Right cardiac atrium (tissue), 5 donors: ENCODE data around the gene ST6GAL1. TPM values are rescaled to one million over a fixed set of nuclear protein-coding genes. Genes with fewer than 3 reads are reported as not detected.
"Not testable (repeated sequence)": the region's sequence is repeated elsewhere in the genome, so short reads cannot be mapped to it uniquely, and the experiment has no call there.

Experiments used
- ATAC-seq, 2 donors: fragments of 200-7000 bp; cut with Tn5 transposase; one replicate each; pipeline versions ENCODE4 v1.8.0 to v1.9.1; 2020; ENCODE audit warnings: moderate library complexity in 2 of 2, mild to moderate bottlenecking in 1 of 2
- DNase-seq, 3 donors: peaks; one replicate each; pipeline ENCODE4 v3.0.0-alpha.2; 2020
- H3K27ac ChIP-seq: one replicate; pipeline ENCODE4 v1.5.1; 2013; ENCODE audit warnings: mild to moderate bottlenecking, low read length, control low read depth, moderate library complexity
- H3K27me3 ChIP-seq: one replicate; pipeline ENCODE4 v1.6.1; 2013; ENCODE audit not compliant: control insufficient read depth, insufficient read depth
- H3K4me1 ChIP-seq: one replicate; pipeline ENCODE4 v1.6.1; 2013; ENCODE audit warnings: low read length; ENCODE audit not compliant: control insufficient read depth, insufficient read depth
- H3K4me3 ChIP-seq: one replicate; pipeline ENCODE4 v1.5.1; 2013; ENCODE audit warnings: low read length, control low read depth
- H3K9me3 ChIP-seq: one replicate; pipeline ENCODE4 v1.6.1; 2013; ENCODE audit warnings: low read length; ENCODE audit not compliant: control insufficient read depth
- WGBS: extraction: QIAGEN DNeasy Blood & Tissue Kit; methylation state at CpG from one replicate; pipeline ENCODE4 v1.1.7; 2013; 5-methylcytosine and 5-hydroxymethylcytosine counted together
- intact Hi-C, 4 donors: fragments of 100-400 bp; cut with DNase I; formaldehyde crosslinking; loops; one replicate each; pipeline versions ENCODE4 v1.11.0 to v1.14.0; 2022 to 2023
- polyA plus RNA-seq: library from polyadenylated mRNA; stranded (reverse); fragments of 200-250 nt; gene quantifications from one replicate; pipeline ENCODE4 v1.2.3, GENCODE V29; 2013
- total RNA-seq, 4 donors: library from RNA; stranded (reverse); fragmentation: NEBNext Ultra II Directional; extraction: Animal tissue kit (Norgen Biotek cat#: 25700); gene quantifications; one replicate each; pipeline ENCODE4 v1.2.1, GENCODE V29; 2021
- donor health status: healthy with polysubstance abuse.
- donor health status: DM: no; HTN: yes; CAD: no.
- donor health status: DM: no; HTN: no; CAD: no.
- donor health status: DM: no; HTN: yes; CAD: no; lungs with severe emphysema.
- donor health status: DM: yes; HTN: yes; CAD: no.

ST6GAL1 gene
- total and polyA plus RNA-seq, 5 donors, result 25.2 to 69.2 (median 64.7) TPM

GRCh38 chr3:187054433-187054832, 124.1 kb downstream of the ST6GAL1 start:
- H3K27ac ChIP-seq, H3K27me3 ChIP-seq, ATAC-seq, DNase-seq, H3K9me3 ChIP-seq, intact Hi-C loops, H3K4me3 ChIP-seq, H3K4me1 ChIP-seq: not testable (repeated sequence)
- WGBS, result 96% methylated on average over 2 of the region's 2 CpGs

GRCh38 chr3:187057803-187058202, 127.5 kb downstream of the ST6GAL1 start:
- H3K27ac ChIP-seq, H3K4me1 ChIP-seq, intact Hi-C loops, H3K4me3 ChIP-seq, H3K9me3 ChIP-seq, H3K27me3 ChIP-seq, ATAC-seq: not testable (repeated sequence)
- WGBS, result 97% methylated on average over 10 of the region's 10 CpGs
- peak in 1 of 3 donors; percentile 45 for DNase-seq

GRCh38 chr3:187061748-187062147, 131.4 kb downstream of the ST6GAL1 start:
- 86% methylated on average over 3 of the region's 3 CpGs for WGBS
- Histone ChIP-seq H3K4me3 (no peak overlapping the region), H3K27me3 (no peaks in the 10 kb centered on the region), H3K4me1 (no peaks in the 10 kb centered on the region), H3K27ac (no peak overlapping the region), H3K9me3 (no peaks in the 10 kb centered on the region)
- DNase-seq (no peak), ATAC-seq (no peak)
- intact Hi-C loops, result no loop called here

- Histone ChIP-seq H3K4me1 (no peaks in the 10 kb centered on the region), H3K9me3 (no peaks in the 10 kb centered on the region), H3K27ac (no peak overlapping the region), H3K27me3 (no peaks in the 10 kb centered on the region), H3K4me3 (no peak overlapping the region)
- DNase-seq (no peak), ATAC-seq (no peak)
- intact Hi-C loops, result no loop called here
Observed at GRCh38 chr3:187062526-187063177, 132.3 kb downstream of the ST6GAL1 start.

GRCh38 chr3:187063286-187064121, 133.2 kb downstream of the ST6GAL1 start:
- Histone ChIP-seq H3K27me3 (no peaks in the 10 kb centered on the region), H3K4me3 (no peak overlapping the region), H3K4me1 (no peaks in the 10 kb centered on the region), H3K9me3 (no peaks in the 10 kb centered on the region), H3K27ac (no peak overlapping the region)
- 85% methylated on average over 6 of the region's 6 CpGs for WGBS
- no peak for DNase-seq
- intact Hi-C loops, result no loop called here
- no peak for ATAC-seq

- Histone ChIP-seq H3K27me3 (no peaks in the 10 kb centered on the region), H3K9me3 (no peaks in the 10 kb centered on the region), H3K27ac (no peak overlapping the region), H3K4me1 (no peaks in the 10 kb centered on the region), H3K4me3 (no peak overlapping the region)
- ATAC-seq (no peak), DNase-seq (no peak)
- intact Hi-C loops, result loop anchor here in 1 of 4 donors (5.0 kb wide), 1 partner anchor 47 kb away; no protein-coding TSS in a partner anchor
- WGBS, result 85% methylated on average over 12 of the region's 12 CpGs
Observed at GRCh38 chr3:187064210-187065115, 134.1 kb downstream of the ST6GAL1 start.

GRCh38 chr3:187066228-187066995, 136.1 kb downstream of the ST6GAL1 start:
- no peak for DNase-seq
- Histone ChIP-seq H3K4me3 (no peak overlapping the region), H3K27me3 (no peaks in the 10 kb centered on the region), H3K27ac (no peak overlapping the region), H3K9me3 (no peaks in the 10 kb centered on the region), H3K4me1 (no peaks in the 10 kb centered on the region)
- 82% methylated on average over 7 of the region's 7 CpGs for WGBS
- ATAC-seq, result peak; percentile 36 to 42
- intact Hi-C loops, result loop anchor here in 1 of 4 donors (5.0 kb wide), 1 partner anchor 49 kb away; no protein-coding TSS in a partner anchor

- WGBS, result 84% methylated on average over 5 of the region's 5 CpGs
- H3K9me3 ChIP-seq, result no peaks in the 10 kb centered on the region
- H3K4me1 ChIP-seq, result no peaks in the 10 kb centered on the region
- no peak overlapping the region for H3K27ac ChIP-seq
- no peak for ATAC-seq
- no peak overlapping the region for H3K4me3 ChIP-seq
- no peaks in the 10 kb centered on the region for H3K27me3 ChIP-seq
- DNase-seq, result no peak
- intact Hi-C loops, result loop anchor here in 1 of 4 donors (5.0 kb wide), 1 partner anchor 51 kb away; no protein-coding TSS in a partner anchor
Observed at GRCh38 chr3:187068787-187069186, 138.5 kb downstream of the ST6GAL1 start.

GRCh38 chr3:187069857-187070516, 139.7 kb downstream of the ST6GAL1 start:
- H3K4me3 ChIP-seq, result no peak overlapping the region
- no peaks in the 10 kb centered on the region for H3K27me3 ChIP-seq
- intact Hi-C loops, result loop anchor here in 1 of 4 donors (5.0 kb wide), 1 partner anchor 53 kb away; no protein-coding TSS in a partner anchor
- H3K9me3 ChIP-seq, result no peaks in the 10 kb centered on the region
- 98% methylated on average over 7 of the region's 7 CpGs for WGBS
- H3K27ac ChIP-seq, result no peak overlapping the region
- DNase-seq (no peak), ATAC-seq (no peak)
- no peaks in the 10 kb centered on the region for H3K4me1 ChIP-seq

- 83% methylated on average over 3 of the region's 3 CpGs for WGBS
- H3K9me3 ChIP-seq, result no peaks in the 10 kb centered on the region
- H3K27ac ChIP-seq, result no peak overlapping the region
- no peak for ATAC-seq
- H3K4me1 ChIP-seq, result no peaks in the 10 kb centered on the region
- intact Hi-C loops, result no loop called here
- H3K27me3 ChIP-seq, result no peaks in the 10 kb centered on the region
- no peak for DNase-seq
- H3K4me3 ChIP-seq, result no peak overlapping the region
Observed at GRCh38 chr3:187072102-187072501, 141.8 kb downstream of the ST6GAL1 start.
